Epithelial cell of esophagus (primary cell): ENCODE data around the gene TBX1.

ENCODE experiments used
- DNase-seq: peaks from one replicate; pipeline ENCODE4 v3.0.0; 2010; ENCODE audit warnings: low read depth
- H3K4me3 ChIP-seq: 2 replicates; pipeline ENCODE4 v1.5.1; 2011; ENCODE audit warnings: mild to moderate bottlenecking, low read length, control low read depth
- TF ChIP-seq, protein P1 (sequence below): IDR thresholded peaks from 2 replicates; pipeline ENCODE4 v1.5.1; 2011; ENCODE audit warnings: low read depth, mild to moderate bottlenecking, low read length, control low read depth, inconsistent platforms; ENCODE audit not compliant: insufficient read depth; ENCODE audit errors: missing control alignments

TBX1 gene

DNA sequence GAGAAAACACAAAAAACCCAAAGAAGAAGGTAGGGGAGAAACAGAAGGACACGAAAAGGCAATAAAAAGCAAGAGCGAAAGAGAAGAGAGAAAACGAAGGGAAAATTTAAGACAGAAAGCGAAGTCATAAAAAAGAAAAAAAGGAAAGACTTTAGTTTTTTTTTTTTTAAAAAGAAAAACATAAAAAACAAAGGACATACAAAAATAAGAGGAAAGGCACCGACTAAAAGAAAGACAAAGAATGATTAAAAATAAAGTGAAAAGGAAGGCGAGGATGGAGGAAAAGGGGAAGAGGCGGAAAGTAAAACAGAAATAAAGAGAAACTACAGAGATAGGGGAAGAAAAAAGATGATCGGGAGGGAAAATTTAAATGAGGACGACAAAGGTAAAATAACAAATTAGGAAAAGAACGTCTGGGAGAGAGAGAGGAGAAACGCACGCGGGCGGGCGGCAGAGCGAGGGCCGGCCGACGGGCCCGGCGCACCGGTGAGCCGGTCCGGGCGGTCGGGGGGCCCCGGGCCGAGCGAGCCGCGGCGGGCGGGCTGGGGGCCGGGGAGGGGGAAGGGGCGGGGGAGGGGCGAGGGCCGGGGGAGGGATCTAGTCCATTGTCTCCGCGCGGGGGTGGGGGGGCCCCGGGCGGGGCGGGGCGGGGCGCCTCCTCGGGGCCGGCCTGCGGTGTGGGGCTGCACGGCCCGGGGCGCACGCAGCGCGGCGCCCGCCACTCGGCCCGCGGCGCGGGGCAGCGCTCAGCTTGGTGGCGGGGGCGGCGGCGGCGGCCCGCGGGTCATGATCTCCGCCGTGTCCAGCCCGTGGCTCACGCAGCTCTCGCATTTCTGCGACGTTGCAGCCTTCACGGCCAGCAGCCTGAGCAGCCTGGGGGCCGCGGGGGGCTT, at the start of gene TBX1:
Gene TBX1 (plus strand): TSS at position 721 of the 893 bp plus-strand sequence. CDS start 66 bp downstream, at position 787.
- no peak for DNase-seq
- TF ChIP-seq, protein P1, sequence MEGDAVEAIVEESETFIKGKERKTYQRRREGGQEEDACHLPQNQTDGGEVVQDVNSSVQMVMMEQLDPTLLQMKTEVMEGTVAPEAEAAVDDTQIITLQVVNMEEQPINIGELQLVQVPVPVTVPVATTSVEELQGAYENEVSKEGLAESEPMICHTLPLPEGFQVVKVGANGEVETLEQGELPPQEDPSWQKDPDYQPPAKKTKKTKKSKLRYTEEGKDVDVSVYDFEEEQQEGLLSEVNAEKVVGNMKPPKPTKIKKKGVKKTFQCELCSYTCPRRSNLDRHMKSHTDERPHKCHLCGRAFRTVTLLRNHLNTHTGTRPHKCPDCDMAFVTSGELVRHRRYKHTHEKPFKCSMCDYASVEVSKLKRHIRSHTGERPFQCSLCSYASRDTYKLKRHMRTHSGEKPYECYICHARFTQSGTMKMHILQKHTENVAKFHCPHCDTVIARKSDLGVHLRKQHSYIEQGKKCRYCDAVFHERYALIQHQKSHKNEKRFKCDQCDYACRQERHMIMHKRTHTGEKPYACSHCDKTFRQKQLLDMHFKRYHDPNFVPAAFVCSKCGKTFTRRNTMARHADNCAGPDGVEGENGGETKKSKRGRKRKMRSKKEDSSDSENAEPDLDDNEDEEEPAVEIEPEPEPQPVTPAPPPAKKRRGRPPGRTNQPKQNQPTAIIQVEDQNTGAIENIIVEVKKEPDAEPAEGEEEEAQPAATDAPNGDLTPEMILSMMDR: no peak
- peak within 1 kb of the TSS; percentile 74 for H3K4me3 ChIP-seq

DNA sequence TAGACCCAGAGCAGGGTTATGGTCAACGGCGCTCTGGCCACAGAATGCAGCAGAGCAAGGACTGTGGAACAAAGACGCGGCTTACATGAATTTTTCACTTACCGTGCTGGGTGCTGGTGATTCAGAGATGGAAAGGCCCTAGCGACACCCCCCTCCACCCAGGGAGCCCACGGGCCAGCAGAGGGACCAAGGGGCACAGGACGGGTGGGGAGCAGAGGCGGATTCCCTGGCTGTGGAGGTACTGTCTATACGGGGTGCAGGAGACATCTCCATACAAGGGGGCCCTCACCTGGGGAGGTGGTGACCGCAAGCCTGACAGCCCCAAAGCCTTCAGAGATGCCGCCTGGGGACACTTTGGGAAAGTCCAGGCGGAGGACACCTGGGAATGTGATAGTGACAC, 47.3 kb upstream of the TBX1 start:
- TF ChIP-seq, protein P1: no peak
- no peak for DNase-seq
- H3K4me3 ChIP-seq: no peak overlapping the region

DNA sequence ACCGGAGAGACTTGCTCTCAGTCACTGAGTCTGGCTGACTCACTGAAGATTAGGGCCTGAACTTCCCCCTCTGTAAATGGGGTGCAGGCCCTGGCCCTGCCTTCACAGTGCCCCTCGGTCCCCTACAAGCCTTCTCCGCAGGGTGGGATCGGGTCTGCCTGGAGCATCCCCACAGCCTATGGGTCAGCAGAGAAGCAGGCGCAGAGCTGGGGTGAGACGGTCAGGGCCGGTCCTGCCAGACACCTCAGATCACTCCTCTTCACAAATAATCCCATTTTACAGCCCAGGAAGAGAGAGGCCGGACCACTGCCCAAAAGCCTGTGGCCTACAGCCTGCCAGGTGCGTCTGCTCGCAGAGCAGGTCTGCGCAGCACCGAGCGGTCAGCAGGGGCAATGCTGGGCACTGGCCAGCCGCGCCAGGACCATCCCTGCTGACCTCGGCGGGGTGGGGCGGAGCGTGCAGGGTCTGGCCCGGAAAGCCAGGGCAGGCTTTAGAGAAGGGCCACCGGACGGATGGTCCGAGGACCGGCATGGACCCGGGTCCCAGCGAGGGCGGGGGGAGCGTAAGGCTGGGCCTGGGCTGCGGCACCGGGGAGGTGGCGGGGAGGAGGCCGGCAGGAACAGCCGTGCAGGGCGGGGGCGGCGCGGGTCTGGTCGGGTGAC, 46.8 kb upstream of the TBX1 start:
- H3K4me3 ChIP-seq: no peak overlapping the region
- DNase-seq: no peak
- TF ChIP-seq, protein P1: no peak

DNA sequence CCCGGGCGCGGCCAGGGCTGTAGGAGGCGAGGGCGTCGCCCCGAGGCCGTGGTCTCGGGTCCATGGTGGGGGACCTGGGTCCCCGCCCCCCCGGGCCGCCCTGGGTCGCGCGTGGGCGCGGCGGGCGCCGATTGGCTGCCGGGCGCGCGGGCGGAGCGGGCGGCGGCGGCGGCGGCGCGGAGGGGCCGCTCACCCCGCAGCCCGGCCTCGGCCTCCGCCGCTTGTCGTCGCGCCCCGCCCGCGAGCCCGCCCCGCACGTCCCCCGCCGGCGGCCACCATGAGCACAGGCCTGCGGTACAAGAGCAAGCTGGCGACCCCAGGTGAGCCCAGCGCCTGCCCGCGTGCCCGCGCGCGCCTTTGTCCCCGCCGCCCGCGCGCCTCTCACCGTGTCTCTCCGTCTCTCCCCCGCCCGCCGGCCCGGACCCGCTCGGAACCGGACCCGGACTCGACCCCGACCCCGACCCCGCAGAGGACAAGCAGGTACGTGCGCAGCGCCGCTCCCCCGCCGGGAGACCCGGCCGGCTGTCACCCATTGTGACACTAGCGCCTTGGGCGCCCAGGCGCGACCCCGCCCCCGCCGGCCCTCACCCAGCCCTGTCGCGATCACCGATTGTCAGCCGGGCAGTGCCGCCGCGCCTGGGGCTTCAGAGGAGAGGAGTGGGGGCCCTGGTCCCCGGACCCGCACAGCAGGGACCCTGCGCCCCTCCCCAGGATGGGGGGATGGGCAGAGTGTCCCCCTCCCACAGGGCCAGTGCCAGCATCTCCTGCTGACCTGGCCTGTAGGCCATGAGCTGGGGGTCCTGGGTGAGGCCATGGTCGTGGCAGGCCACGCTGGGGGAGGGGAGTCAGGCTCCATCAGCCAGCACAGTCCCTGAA, 46.0 kb upstream of the TBX1 start, which contains the start of gene SEPTIN5:
Gene SEPTIN5 (plus strand): TSS at position 192 of the 876 bp plus-strand sequence. CDS start 86 bp downstream, at position 278.
- DNase-seq: no peak
- TF ChIP-seq, protein P1: no peak
- H3K4me3 ChIP-seq: peak within 1 kb of the TSS; percentile 49

DNA sequence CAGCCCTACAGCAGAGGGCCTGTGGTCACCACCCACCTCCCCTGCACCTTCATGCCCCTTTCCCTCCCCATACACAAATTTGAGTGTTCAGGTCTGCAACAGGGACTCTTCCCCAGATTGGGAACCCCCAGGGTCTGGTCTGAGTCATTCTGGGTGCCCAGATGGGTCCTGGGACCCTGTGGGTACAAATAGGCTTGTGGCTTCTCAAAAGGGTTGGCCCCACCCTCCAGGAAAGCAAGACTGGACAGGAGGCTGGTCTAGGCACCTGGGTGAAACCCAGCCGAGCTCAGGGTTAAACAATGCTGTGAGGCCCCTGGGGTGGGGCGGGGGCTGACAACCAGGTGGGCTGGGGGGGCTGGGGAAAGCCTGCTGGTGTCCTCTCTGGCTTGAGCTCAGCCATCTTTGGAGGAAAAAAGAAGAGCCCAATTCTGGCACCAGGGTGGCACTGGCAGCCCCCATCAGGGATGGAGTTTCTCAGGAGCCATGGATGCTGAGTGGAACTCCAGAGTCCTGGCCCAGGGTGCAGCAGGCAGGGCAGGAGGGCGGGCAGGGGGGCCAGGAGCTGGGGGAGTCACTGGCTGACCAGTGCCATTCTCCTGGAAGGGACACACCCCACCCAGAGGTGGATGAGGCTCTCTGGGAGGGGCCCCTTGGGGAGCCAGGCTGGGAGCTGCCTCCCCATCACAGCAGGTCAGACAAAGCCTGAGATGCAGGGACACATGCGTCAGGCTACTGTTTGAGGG, 45.2 kb upstream of the TBX1 start:
- peak overlapping the region; percentile 49 for H3K4me3 ChIP-seq
- TF ChIP-seq, protein P1: no peak
- DNase-seq: no peak

GRCh38 chr22:19716041-19716828, 44.3 kb upstream of the TBX1 start:
- no peak for DNase-seq
- TF ChIP-seq, protein P1: no peak
- H3K4me3 ChIP-seq: no peak overlapping the region
